HG03095 (cell line): ENCODE data around the gene SDHA.

Experiments
- ATAC-seq: cut with Tn5 transposase; IDR thresholded peaks from one replicate; pipeline ENCODE4 v1.9.1; 2021; ENCODE audit warnings: moderate library complexity; ENCODE audit not compliant: unreplicated experiment

The SDHA gene

GRCh38 chr5:185095-186070, 32.7 kb upstream of the SDHA start:
- no peak for ATAC-seq

DNA sequence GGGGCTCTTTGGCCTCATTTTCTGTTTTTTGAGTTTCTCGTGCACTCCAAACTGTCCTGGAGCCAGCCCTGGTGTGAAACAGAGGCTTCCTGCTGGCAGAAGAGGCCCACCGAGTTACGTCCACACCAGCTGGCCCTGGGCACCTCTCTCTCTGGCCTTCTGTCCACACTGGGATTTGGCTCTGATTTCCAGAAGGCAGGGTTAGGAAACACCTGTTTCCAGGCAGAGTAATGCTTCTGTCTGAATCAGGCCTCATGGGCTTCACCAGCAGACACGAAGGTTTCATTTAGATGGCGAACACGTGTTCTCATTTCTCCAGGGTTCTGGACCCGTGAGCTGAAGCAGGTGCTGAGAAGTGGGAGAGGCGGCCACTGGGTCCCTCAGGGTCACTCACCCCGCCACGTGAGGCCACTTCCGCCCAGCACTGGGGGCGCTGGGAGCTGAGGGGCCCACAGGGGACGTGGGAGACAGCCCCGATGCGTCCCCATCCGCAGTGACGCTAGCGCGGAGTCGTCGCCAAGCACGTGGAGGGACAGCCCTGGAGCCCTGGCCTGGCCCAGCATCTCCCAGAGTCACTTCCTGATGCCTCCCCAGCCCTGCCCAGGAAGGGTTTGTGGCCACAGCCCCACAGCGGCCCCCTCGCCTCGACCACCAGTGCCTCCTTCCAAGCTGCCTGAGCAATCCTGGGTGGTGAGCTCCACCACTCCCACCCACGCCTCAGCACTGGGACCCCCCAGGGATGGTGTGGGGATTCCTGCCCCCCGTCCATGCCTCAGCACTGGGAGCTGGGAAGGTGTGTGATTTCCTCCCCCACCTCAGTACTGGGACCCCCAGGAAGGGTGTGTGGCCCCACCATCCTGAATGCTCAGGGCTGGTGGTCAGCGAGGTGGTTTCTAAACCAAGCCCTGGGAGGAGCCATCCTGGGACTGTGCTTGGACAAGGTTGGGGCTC, 31.8 kb upstream of the SDHA start:
- no peak for ATAC-seq

GRCh38 chr5:187042-187431, 31.1 kb upstream of the SDHA start:
- no peak for ATAC-seq

GRCh38 chr5:187617-188451, 30.3 kb upstream of the SDHA start:
- ATAC-seq = no peak

DNA sequence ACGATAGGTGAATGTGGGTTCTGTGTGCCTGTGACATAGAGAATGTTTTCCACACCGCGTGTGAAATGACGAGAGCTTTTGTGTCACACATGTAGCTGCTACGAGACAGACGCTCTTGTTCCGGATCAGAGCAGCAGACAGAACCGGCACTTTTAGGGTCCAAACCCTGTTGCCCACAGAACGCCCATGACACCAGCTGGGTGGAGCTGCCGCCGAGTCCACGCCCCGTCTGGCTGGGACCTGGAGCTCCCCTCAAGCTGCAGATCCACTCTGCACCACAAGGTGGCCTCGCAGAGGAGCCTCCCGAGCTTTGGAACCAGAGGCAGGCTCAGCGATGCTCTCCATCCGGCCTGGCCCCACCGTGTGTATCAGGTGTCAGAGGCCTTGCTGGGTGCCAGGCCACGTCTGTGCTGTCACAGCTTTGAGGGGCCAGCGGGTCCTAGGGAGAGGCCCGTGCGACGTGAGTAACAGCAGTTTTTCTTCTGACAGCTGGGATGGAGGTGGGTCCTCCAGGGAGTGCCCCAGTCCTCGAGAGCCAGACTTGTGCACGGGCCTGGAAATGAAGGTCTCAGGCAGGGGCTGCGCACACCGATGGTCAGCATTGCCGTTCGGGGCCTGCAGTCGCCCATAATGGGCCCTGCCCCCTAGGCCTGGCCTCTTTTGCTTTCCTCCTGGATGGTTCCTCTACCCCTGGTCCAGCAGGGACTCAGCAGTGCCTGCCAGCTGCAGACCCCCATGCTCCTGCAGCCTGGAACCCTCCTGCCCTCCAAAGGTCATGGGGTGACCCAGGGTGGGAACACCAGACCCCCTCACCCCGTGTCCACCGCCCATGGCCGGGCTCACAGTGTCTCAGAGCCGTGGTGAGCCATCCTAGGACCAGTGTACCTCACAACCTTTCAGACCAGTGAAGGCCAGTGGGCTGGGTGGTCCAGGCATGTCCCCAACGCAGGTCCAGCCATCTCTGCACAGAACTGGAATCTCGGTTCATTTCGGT, 29.3 kb upstream of the SDHA start:
- peak; percentile 76 for ATAC-seq

DNA sequence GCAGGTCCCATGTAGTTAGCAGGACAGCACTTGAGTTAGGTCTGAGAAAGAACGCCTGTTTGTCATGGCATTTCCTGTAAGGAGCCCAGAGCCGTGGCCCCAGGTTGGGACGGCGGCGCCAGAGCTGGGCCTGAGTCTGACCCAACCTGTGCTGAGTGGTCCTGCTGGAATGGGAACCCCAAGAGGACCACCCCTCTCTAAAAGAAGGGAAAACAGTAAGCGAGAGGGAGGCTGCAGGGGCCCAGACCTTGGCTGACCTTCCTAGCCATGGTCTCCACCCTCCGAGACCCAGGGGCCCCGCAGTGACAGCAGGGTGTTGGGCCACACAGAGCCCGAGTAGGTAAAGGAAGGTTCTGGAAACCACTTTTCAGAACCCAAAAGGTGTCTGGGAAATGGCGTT, 28.6 kb upstream of the SDHA start:
- ATAC-seq = no peak

- ATAC-seq = no peak
These were observed 28.1 kb upstream of the SDHA start for GRCh38 chr5:189976-190365.

GRCh38 chr5:190366-191035, 27.6 kb upstream of the SDHA start:
- no peak for ATAC-seq

DNA sequence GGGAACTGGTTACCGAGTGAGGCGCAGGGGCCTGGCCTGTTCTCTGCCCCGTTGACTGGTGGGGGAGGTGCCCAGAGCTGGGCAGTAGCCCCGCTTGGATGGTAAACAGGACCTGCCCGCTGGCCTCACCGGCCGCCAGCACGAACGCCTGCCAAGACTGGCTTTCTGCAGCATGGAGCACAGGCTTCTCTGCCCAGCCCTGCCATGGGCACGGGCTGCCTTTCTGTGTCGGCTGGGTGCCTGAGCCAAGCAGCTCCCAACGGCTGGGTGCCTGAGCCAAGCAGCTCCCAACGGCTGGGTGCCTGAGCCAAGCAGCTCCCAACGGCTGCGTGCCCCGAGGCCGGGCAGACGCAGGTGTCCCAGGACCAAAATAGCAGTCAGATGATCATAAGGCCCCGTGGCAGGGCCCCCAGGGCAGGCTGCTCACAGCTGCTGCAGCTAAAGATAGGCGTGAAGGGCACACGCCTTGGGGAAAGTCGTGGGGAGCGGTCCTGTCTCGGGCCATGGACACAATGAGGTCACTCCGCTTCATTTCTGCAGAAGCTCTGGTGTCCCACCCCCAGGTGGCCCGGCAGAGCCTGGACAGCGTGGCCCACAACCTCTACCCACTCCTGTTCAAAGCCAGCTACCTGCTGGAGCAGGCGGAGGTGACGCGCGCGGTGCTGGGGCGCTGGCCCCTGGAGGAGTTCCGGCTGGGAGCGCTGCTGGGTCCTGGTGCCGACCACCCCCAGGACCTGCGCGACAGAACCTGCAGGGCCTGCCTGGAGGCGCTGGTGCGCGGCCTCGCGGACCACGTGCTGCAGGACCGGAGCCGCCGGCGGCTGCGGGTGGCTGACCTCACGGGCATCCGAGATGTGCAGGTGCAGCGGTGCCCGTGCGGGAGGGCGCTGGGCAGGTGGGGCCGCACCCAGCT, 26.8 kb upstream of the SDHA start, which contains the start of gene LRRC14B:
Gene LRRC14B, plus strand, starts transcription at position 460 of the 913 bp plus-strand sequence. Its CDS starts 44 bp downstream, at position 504.
- peak; percentile 49 for ATAC-seq

DNA sequence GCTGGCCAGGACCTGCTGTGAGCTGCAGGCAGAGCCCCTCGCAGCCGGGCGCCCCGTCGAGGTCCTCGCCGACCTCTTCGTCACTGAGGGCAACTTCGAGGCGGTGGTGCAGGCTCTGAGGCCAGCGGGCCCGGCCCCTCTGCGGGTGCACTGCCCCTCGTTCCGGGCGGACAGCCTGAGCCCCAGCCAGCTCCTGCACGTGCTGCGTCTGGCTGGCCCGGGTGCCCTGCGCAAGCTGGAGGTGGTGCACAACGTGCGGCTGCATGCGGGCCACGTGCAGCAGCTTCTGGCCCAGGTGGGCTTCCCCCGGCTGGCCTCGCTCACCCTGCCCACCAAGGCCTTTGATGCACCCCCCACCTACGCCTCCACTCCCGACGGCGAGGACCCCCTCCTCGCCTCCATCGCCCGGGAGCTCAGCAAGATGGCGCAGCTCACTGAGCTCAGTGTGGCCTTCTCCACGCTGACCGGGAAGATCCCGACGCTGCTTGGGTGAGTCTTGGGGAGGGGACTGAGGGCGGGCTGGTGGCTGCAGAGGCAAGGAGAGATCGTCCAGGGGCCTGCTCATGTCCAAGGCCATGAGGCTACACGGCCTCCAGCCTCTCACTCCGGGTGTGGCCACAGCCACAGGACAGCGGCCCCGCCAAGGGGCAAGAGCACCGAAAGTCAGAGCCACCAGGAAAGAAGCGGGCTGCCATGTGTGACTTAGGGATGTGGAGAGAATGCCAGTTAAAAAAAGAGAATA, 26.0 kb upstream of the SDHA start:
- no peak for ATAC-seq

GRCh38 chr5:192691-192969, 25.5 kb upstream of the SDHA start:
- no peak for ATAC-seq

DNA sequence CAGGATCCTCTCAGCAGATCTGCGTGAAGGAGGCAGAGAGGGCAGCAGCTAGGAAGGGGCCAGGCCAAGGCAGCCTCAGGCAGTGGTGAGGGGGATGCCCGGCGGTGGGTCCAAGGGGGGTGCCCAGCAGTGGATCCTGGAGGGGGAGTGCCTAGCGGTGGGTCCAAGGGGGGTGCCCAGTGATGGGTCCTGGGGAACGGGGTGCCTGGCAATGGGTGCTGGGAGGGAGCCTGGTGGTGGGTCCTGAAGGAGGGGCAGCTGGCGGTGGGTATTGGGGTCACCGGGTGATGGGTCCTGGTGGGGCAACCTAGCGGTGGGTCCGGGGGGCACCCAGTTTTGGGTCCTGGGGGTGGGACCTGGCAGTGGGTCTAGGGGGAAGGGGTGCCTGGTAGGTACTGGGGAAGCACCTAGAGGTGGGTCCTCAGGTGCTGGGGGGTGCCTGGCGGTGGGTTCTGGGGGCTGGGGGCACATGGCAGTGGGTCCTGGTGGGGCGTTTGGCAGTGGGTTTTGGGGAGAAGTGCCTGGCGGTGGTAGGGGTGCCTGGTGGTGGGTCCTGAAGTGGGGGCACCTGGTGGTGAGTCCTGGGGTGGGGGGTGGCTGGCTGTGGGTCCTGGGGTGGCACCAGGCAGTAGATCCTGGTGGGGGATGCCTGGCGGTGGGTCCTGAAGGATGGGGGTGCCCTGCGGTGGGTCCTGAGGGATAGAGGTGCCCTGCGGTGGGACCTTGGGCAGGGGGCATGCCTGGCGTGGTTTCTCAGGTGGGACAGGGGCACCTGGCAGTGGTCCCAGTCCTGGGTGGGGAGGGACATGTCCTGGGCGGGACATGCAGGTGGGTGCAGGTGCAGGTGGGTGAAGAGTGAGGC, 24.9 kb upstream of the SDHA start:
- ATAC-seq = no peak

DNA sequence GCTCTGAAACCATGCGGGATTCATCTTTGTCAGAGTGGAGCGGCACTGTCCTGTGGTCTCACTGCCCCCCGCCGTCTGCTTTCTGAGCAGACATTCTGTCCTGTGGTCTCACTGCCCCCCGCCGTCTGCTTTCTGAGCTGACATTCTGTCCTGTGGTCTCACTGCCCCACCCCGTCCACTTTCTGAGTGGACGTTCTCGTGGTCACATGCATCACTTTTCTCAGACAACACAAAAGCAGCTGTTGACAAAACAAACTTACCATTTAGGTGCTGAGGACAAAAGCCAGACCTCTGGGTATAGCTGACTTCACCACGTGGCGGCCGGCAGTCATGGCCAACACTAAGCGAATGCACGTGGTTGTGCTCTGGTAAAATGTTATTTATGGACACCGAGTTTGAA, 24.0 kb upstream of the SDHA start:
- no peak for ATAC-seq

DNA sequence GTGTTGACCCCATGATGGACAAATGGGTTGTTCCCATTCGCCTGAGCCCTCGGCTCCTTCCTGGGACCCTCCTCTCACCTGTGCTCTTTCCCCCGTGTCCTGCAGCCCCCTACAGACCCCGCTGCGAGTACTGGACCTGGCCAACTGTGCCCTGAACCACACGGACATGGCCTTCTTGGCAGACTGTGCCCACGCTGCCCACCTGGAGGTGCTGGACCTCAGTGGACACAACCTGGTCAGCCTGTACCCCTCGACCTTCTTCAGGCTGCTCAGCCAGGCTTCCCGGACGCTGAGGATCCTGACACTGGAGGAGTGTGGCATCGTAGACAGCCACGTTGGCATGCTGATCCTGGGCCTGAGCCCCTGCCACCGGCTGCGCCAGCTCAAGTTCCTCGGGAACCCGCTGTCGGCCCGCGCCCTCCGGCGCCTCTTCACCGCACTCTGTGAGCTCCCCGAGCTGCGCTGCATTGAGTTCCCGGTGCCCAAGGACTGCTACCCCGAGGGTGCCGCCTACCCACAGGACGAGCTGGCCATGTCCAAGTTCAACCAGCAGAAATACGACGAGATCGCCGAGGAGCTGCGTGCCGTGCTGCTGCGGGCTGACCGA, 23.4 kb upstream of the SDHA start:
- ATAC-seq = no peak

- ATAC-seq = no peak
These were observed 22.5 kb upstream of the SDHA start for GRCh38 chr5:195401-196160.
